Measurements from ENCODE around the gene POU4F1. TPM values are rescaled to one million over a fixed set of nuclear protein-coding genes. Genes with fewer than 3 reads are reported as not detected.

Gene POU4F1
- total RNA-seq, 1 donor from 2014 or later: not detected

- peak overlapping the region; percentile 63 for H3K4me3 Mint-ChIP-seq (ENCODE audit: unreplicated experiment)
- TF ChIP-seq, protein P1, sequence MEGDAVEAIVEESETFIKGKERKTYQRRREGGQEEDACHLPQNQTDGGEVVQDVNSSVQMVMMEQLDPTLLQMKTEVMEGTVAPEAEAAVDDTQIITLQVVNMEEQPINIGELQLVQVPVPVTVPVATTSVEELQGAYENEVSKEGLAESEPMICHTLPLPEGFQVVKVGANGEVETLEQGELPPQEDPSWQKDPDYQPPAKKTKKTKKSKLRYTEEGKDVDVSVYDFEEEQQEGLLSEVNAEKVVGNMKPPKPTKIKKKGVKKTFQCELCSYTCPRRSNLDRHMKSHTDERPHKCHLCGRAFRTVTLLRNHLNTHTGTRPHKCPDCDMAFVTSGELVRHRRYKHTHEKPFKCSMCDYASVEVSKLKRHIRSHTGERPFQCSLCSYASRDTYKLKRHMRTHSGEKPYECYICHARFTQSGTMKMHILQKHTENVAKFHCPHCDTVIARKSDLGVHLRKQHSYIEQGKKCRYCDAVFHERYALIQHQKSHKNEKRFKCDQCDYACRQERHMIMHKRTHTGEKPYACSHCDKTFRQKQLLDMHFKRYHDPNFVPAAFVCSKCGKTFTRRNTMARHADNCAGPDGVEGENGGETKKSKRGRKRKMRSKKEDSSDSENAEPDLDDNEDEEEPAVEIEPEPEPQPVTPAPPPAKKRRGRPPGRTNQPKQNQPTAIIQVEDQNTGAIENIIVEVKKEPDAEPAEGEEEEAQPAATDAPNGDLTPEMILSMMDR (IDR thresholded peaks at IDR 0.05): no peak
- DNase-seq (ENCODE audit: extremely low spot score, unreplicated experiment): no peak
- no peaks in the 10 kb centered on the region for H3K36me3 Mint-ChIP-seq (ENCODE audit: unreplicated experiment)
- H3K4me1 Mint-ChIP-seq (ENCODE audit: unreplicated experiment): peaks cover 19% of the 10 kb centered on the region
- no peak overlapping the region for H3K27ac Mint-ChIP-seq (ENCODE audit: unreplicated experiment)
- peaks cover 6% of the 10 kb centered on the region for H3K9me3 Mint-ChIP-seq (ENCODE audit: unreplicated experiment)
- peaks cover 89% of the 10 kb centered on the region for H3K27me3 Mint-ChIP-seq (ENCODE audit: unreplicated experiment)
Observed at GRCh38 chr13:78601874-78602560, 1.3 kb downstream of the POU4F1 start.

- Mint-ChIP-seq H3K27me3 (ENCODE audit: unreplicated experiment) (peaks cover 89% of the 10 kb centered on the region), H3K27ac (ENCODE audit: unreplicated experiment) (no peak overlapping the region), H3K4me3 (ENCODE audit: unreplicated experiment) (peak overlapping the region; percentile 32), H3K4me1 (ENCODE audit: unreplicated experiment) (peaks cover 22% of the 10 kb centered on the region), H3K9me3 (ENCODE audit: unreplicated experiment) (peaks cover 6% of the 10 kb centered on the region), H3K36me3 (ENCODE audit: unreplicated experiment) (no peaks in the 10 kb centered on the region)
- TF ChIP-seq, protein P1 (IDR thresholded peaks at IDR 0.05): no peak
- no peak for DNase-seq (ENCODE audit: extremely low spot score, unreplicated experiment)
Observed at GRCh38 chr13:78601124-78601873, 2.1 kb downstream of the POU4F1 start.

GRCh38 chr13:78600280-78600883 lies 3.0 kb downstream of the POU4F1 start:
- peaks cover 29% of the 10 kb centered on the region for H3K4me1 Mint-ChIP-seq (ENCODE audit: unreplicated experiment)
- no peak for DNase-seq (ENCODE audit: extremely low spot score, unreplicated experiment)
- H3K9me3 Mint-ChIP-seq (ENCODE audit: unreplicated experiment): peaks cover 6% of the 10 kb centered on the region
- H3K27me3 Mint-ChIP-seq (ENCODE audit: unreplicated experiment): peaks cover 89% of the 10 kb centered on the region
- no peak overlapping the region for H3K27ac Mint-ChIP-seq (ENCODE audit: unreplicated experiment)
- H3K4me3 Mint-ChIP-seq (ENCODE audit: unreplicated experiment): no peak overlapping the region
- H3K36me3 Mint-ChIP-seq (ENCODE audit: unreplicated experiment): no peaks in the 10 kb centered on the region
- TF ChIP-seq, protein P1 (IDR thresholded peaks at IDR 0.05): no peak

- Mint-ChIP-seq H3K4me3 (ENCODE audit: unreplicated experiment) (no peak overlapping the region), H3K27me3 (ENCODE audit: unreplicated experiment) (peaks cover 89% of the 10 kb centered on the region), H3K4me1 (ENCODE audit: unreplicated experiment) (peaks cover 31% of the 10 kb centered on the region), H3K36me3 (ENCODE audit: unreplicated experiment) (no peaks in the 10 kb centered on the region), H3K9me3 (ENCODE audit: unreplicated experiment) (peaks cover 6% of the 10 kb centered on the region), H3K27ac (ENCODE audit: unreplicated experiment) (no peak overlapping the region)
- DNase-seq (ENCODE audit: extremely low spot score, unreplicated experiment): no peak
- TF ChIP-seq, protein P1 (IDR thresholded peaks at IDR 0.05): no peak
Observed at GRCh38 chr13:78599645-78600279, 3.6 kb downstream of the POU4F1 start.
